HepG2 (cell line): Measurements from ENCODE around the gene KIAA0040. TPM values are rescaled to one million over a fixed set of nuclear protein-coding genes. Genes with fewer than 3 reads are reported as not detected.

Source experiments
- ATAC-seq: fragments of 200-7000 bp; cut with Tn5 transposase; 3 replicates; pipeline ENCODE4 v1.9.1; 2020; ENCODE audit warnings: mild to moderate bottlenecking, moderate library complexity
- BruUV-seq: library from RNA; stranded (reverse); fragments of 400-500 nt; replicated peaks from 2 replicates; lab custom pipeline; 2021; lab: Mats Ljungman, UMichigan
- CTCF ChIA-PET: fragments of 300-600 bp; formaldehyde crosslinking; extraction: SDS; loops from one replicate; lab custom pipeline; 2021; ENCODE audit warnings: low total read pairs, inconsistent platforms, low intra/inter-chr PET ratio; lab: Yijun Ruan, JAX
- POLR2A ChIA-PET: fragments of 350-600 bp; sonication (Branson Sonifier 250); formaldehyde crosslinking; loops from one replicate; lab custom pipeline; 2020; ENCODE audit warnings: antibody characterized with exemption, inconsistent platforms; lab: Yijun Ruan, JAX
- DNase-seq: peaks from one replicate; pipeline ENCODE4 v3.0.0-alpha.2; 2015; ENCODE audit warnings: low spot score
- FAIRE-seq: peaks from 3 replicates; lab custom pipeline; 2011; peaks lifted over from hg19 to GRCh38; lab: Jason Lieb, UNC
- H2AFZ ChIP-seq: one replicate; pipeline ENCODE4 v1.6.1; 2011; ENCODE audit warnings: low read length, inconsistent platforms
- H3K27ac ChIP-seq: fragments of 300-600 bp; 3 replicates; pipeline ENCODE4 v1.8.0; 2011; ENCODE audit warnings: mixed run types, mild to moderate bottlenecking, mixed read lengths, low read length, inconsistent platforms; ENCODE audit not compliant: insufficient read depth; ENCODE audit errors: extremely low read length
- H3K27me3 ChIP-seq, 2 experiments: fragments of 200-600 bp in 1 of 2; 2 replicates in 1 of 2; 3 replicates in 1 of 2; pipeline versions ENCODE4 v1.6.0 to v1.8.0; 2011; ENCODE audit warnings: low read length in 2 of 2, mild to moderate bottlenecking in 2 of 2, moderate library complexity in 2 of 2, inconsistent platforms in 1 of 2; ENCODE audit not compliant: insufficient read depth in 2 of 2, control insufficient read depth in 1 of 2
- H3K36me3 ChIP-seq, 2 experiments: fragments of 200-600 bp in 1 of 2; replicated peaks in 1 of 2; 2 replicates in 1 of 2; 3 replicates in 1 of 2; pipeline versions ENCODE4 v1.5.1 to v1.8.0; 2011; ENCODE audit warnings: low read length in 2 of 2, inconsistent platforms in 1 of 2; ENCODE audit not compliant: insufficient read depth in 2 of 2, control insufficient read depth in 1 of 2
- H3K4me1 ChIP-seq: 2 replicates; pipeline ENCODE4 v1.5.1; 2012; ENCODE audit warnings: low read length, inconsistent platforms; ENCODE audit not compliant: insufficient read depth
- H3K4me2 ChIP-seq: 2 replicates; pipeline ENCODE4 v1.6.0; 2011; ENCODE audit warnings: low read depth, low read length, inconsistent platforms
- H3K4me3 ChIP-seq, 3 experiments: fragments of 200-600 bp in 1 of 3; sonication (generic), shearing (Covaris generic) in 1 of 3; replicated peaks in 1 of 3; 2 replicates each; pipeline ENCODE4 v1.5.1; 2011 to 2016; ENCODE audit warnings: low read length in 3 of 3, inconsistent platforms in 2 of 3, low read depth in 2 of 3, mild to moderate bottlenecking in 2 of 3, control low read depth in 1 of 3, mixed read lengths in 1 of 3; ENCODE audit not compliant: insufficient read depth in 1 of 3
- H3K79me2 ChIP-seq: one replicate; pipeline ENCODE4 v1.6.1; 2011; ENCODE audit warnings: low read length, inconsistent platforms; ENCODE audit not compliant: insufficient read depth
- H3K9ac ChIP-seq: 2 replicates; pipeline ENCODE4 v1.6.0; 2011; ENCODE audit warnings: mild to moderate bottlenecking, low read depth, low read length, inconsistent platforms; ENCODE audit not compliant: insufficient read depth
- H3K9me3 ChIP-seq: 2 replicates; pipeline ENCODE4 v1.5.1; 2012; ENCODE audit warnings: mild to moderate bottlenecking, low read length
- H4K20me1 ChIP-seq: 2 replicates; pipeline ENCODE4 v1.6.0; 2011; ENCODE audit warnings: inconsistent platforms, mild to moderate bottlenecking, low read length, moderate library complexity; ENCODE audit not compliant: insufficient read depth
- EZH2 ChIP-seq: conservative IDR thresholded peaks from 2 replicates; pipeline ENCODE4 v1.6.1; 2012; ENCODE audit warnings: mild to moderate bottlenecking, low read depth, low read length, moderate library complexity
- HNF1B ChIP-seq: sonication (generic); formaldehyde crosslinking; IDR thresholded peaks from 2 replicates; pipeline ENCODE4 v1.5.1; 2020; ENCODE audit warnings: mild to moderate bottlenecking, moderate library complexity, missing genetic modification reagents
- HNF4A ChIP-seq: sonication (generic); formaldehyde crosslinking; IDR thresholded peaks from 2 replicates; pipeline ENCODE4 v1.4.0; 2020; ENCODE audit warnings: missing genetic modification reagents
- MLX ChIP-seq: IDR thresholded peaks from 2 replicates; pipeline ENCODE4 v1.6.1; 2016
- MZF1 ChIP-seq: sonication (generic); formaldehyde crosslinking; IDR thresholded peaks from 2 replicates; pipeline ENCODE4 v1.8.1; 2023; ENCODE audit warnings: mild to moderate bottlenecking, missing genetic modification reagents, borderline replicate concordance
- NFE2L2 ChIP-seq: fragments of 150-350 bp; IDR thresholded peaks from 2 replicates; pipeline ENCODE4 v1.6.1; 2014; ENCODE audit warnings: low read length
- PATZ1 ChIP-seq: sonication (generic); formaldehyde crosslinking; IDR thresholded peaks from 2 replicates; pipeline ENCODE4 v1.4.0; 2020; ENCODE audit warnings: missing genetic modification reagents
- POGZ ChIP-seq: sonication (generic); formaldehyde crosslinking; IDR thresholded peaks from 2 replicates; pipeline ENCODE4 v1.4.0; 2020; ENCODE audit warnings: mild to moderate bottlenecking, missing genetic modification reagents
- RCOR2 ChIP-seq: IDR thresholded peaks from 2 replicates; pipeline ENCODE4 v1.6.1; 2016; ENCODE audit warnings: missing biosample characterization, missing genetic modification reagents
- SKIL ChIP-seq: sonication (generic); formaldehyde crosslinking; IDR thresholded peaks from 2 replicates; pipeline ENCODE4 v1.8.0; 2022; ENCODE audit warnings: missing genetic modification reagents, mild to moderate bottlenecking, moderate library complexity, borderline replicate concordance
- TBP ChIP-seq: sonication (generic); formaldehyde crosslinking; IDR thresholded peaks from 2 replicates; pipeline ENCODE4 v1.5.0; 2020; ENCODE audit warnings: missing genetic modification reagents
- TOPORS ChIP-seq: sonication (generic); formaldehyde crosslinking; IDR thresholded peaks from 2 replicates; pipeline ENCODE4 v1.8.0; 2023; ENCODE audit warnings: mild to moderate bottlenecking, missing genetic modification reagents
- ZBTB1 ChIP-seq: sonication (generic); formaldehyde crosslinking; IDR thresholded peaks from 2 replicates; pipeline ENCODE4 v1.4.0; 2020; ENCODE audit warnings: missing genetic modification reagents, borderline replicate concordance
- ZBTB7B ChIP-seq: sonication (generic); formaldehyde crosslinking; IDR thresholded peaks from 2 replicates; pipeline ENCODE4 v1.4.0; 2020; ENCODE audit warnings: missing genetic modification reagents
- ZC3H13 ChIP-seq: sonication (generic); formaldehyde crosslinking; IDR thresholded peaks from 2 replicates; pipeline ENCODE4 v1.8.1; 2023; ENCODE audit warnings: mild to moderate bottlenecking, missing genetic modification reagents, moderate library complexity
- ZNF552 ChIP-seq: sonication (generic); formaldehyde crosslinking; IDR thresholded peaks from 2 replicates; pipeline ENCODE4 v1.9.0; 2022; ENCODE audit warnings: missing genetic modification reagents, mild to moderate bottlenecking, borderline replicate concordance
- ZNF574 ChIP-seq: sonication (generic); formaldehyde crosslinking; IDR thresholded peaks from 2 replicates; pipeline ENCODE4 v1.4.0; 2020; ENCODE audit warnings: missing genetic modification reagents
- ZNF619 ChIP-seq: sonication (generic); formaldehyde crosslinking; IDR thresholded peaks from 2 replicates; pipeline ENCODE4 v1.4.0; 2020; ENCODE audit warnings: mild to moderate bottlenecking, missing genetic modification reagents
- WGBS: methylation state at CpG from one replicate; pipeline ENCODE4 v1.1.6; 2017; ENCODE audit warnings: low lambda C conversion rate; 5-methylcytosine and 5-hydroxymethylcytosine counted together
- in situ Hi-C: cut with HindIII; loops from 2 replicates; pipeline ENCODE4 v1.10.0; 2017; ENCODE audit warnings: low pct_unique_long_range_greater_than_20kb; ENCODE audit not compliant: extremely low pct_ligation_motif_present
- intact Hi-C: fragments of 100-400 bp; cut with micrococcal nuclease; formaldehyde crosslinking; loops from one replicate; pipeline ENCODE4 v1.10.0; 2022; ENCODE audit not compliant: unreplicated experiment
- polyA plus RNA-seq, 8 experiments: library from polyadenylated mRNA; depleted of rRNA in 3 of 8; stranded (reverse) in 7 of 8; unstranded in 1 of 8; fragments of >200 nt; fragmentation: Illumina TruSeq in 4 of 8; extraction: Trizol in 4 of 8; gene quantifications; 2 replicates each; pipeline versions ENCODE4 v1.2.1 to v1.2.3, GENCODE V29; 2011 to 2016; ENCODE audit warnings: low read depth in 4 of 8, missing spikeins in 1 of 8, mixed read lengths in 1 of 8; ENCODE audit not compliant: insufficient read depth in 1 of 8
- total RNA-seq, 5 experiments: library from RNA; depleted of rRNA; stranded (reverse); fragments of >200 nt; fragmentation: Illumina TruSeq; extraction: Trizol; gene quantifications; 2 replicates each; pipeline ENCODE4 v1.2.3, GENCODE V29; 2016; ENCODE audit warnings: low read depth in 1 of 5

KIAA0040 gene
- total and polyA plus RNA-seq, 2 of the 13 experiments (the other 11 are each of a cell fraction or from before 2014, with no cell fraction given) = 0.24 to 0.26 TPM

GRCh38 chr1:175204330-175204729, 11.8 kb upstream of the KIAA0040 start:
- DNase-seq = no peak
- ATAC-seq = no peak
- no peak overlapping the region for H3K4me2 ChIP-seq
- WGBS = 6% methylated on average over 2 of the region's 2 CpGs
- TF ChIP-seq SKIL (CRISPR knock-in tag) = no peak
- no peak for TF ChIP-seq ZBTB1 (CRISPR knock-in tag)
- TF ChIP-seq ZNF574 (CRISPR knock-in tag) = no peak
- TF ChIP-seq ZC3H13 (CRISPR knock-in tag) = no peak
- TF ChIP-seq POGZ (CRISPR knock-in tag) = no peak
- no peak for TF ChIP-seq EZH2
- TF ChIP-seq ZNF552 = no peak
- TF ChIP-seq RCOR2 = no peak
- no peak for TF ChIP-seq MLX (CRISPR knock-in tag)
- no peak for TF ChIP-seq PATZ1
- no peak for TF ChIP-seq MZF1
- no peak for TF ChIP-seq ZBTB7B (CRISPR knock-in tag)
- no peak for TF ChIP-seq NFE2L2
- TF ChIP-seq TOPORS = no peak
- TF ChIP-seq ZNF619 (CRISPR knock-in tag) = no peak
- no peak for TF ChIP-seq HNF1B
- no peak for TF ChIP-seq TBP (CRISPR knock-in tag)
- TF ChIP-seq HNF4A (CRISPR knock-in tag) = no peak
- TF ChIP-seq, all 625 proteins: peak for 0
- Histone ChIP-seq H3K4me1 (no peaks in the 10 kb centered on the region), H3K9ac (no peak overlapping the region), H3K9me3 (no peaks in the 10 kb centered on the region), H3K36me3 (no peaks in the 10 kb centered on the region), H4K20me1 (no peaks in the 10 kb centered on the region), H3K27ac (no peak overlapping the region), H3K27me3 (0 out of 5 replicates have a peak, but pooled peaks cover 0 to 3% of the 10 kb centered on the region in 2 experiments), H2AFZ (no peak overlapping the region), H3K4me3 (no peak overlapping the region), H3K79me2 (no peaks in the 10 kb centered on the region)
- no peak for FAIRE-seq
- no TSS peak for BruUV-seq
- CTCF ChIA-PET = no interaction called here
- intact Hi-C loops (no loop called here), in situ Hi-C loops (no loop called here)
- POLR2A ChIA-PET = no interaction called here
